ENCODE results near the gene WNT4. TPM values are rescaled to one million over a fixed set of nuclear protein-coding genes. Genes with fewer than 3 reads are reported as not detected.

The WNT4 gene
- total and polyA plus RNA-seq, 9 of the 15 experiments (the other 6 are each of a cell fraction or from before 2014, with no cell fraction given) = 0.01 TPM; not detected in 8

DNA sequence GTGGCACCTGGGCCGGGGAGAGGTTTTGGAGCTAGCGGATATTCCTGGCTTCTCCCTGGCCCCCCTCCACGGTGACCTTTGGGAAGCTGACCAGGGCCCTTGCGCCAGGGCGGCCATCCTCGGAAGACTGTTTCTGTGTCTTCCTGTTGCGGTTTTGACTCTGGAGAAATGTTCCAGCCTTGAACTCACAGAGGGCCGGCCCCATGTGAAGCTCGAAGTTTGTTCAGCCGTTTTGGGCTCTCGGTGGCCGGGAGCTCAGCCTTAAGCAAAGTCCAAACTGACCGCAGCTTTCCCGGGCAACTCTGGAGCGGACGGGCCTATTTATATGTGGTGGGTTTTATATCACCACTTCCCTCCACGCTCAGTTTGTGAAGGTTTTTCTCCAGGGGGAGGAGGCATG, 17.0 kb upstream of the WNT4 start:
- ATAC-seq (no peak), DNase-seq (ENCODE audit: extremely low read depth in 1 of 4, low spot score in 3 of 4) (no peak), FAIRE-seq (no peak)
- peaks cover 21% of the 10 kb centered on the region; the same call in 1 of the 2 replicates for H4K20me1 ChIP-seq (replicated peaks; ENCODE audit: control insufficient read depth, insufficient read depth, low read length)
- intact Hi-C loops (cut with micrococcal nuclease) = no loop called here
- BruUV-seq (replicated peaks) = no TSS peak
- 24% methylated on average over 17 of the region's 17 CpGs for WGBS (ENCODE audit: insufficient coverage, low coverage, missing lambda C conversion rate)
- no peaks in the 10 kb centered on the region for H3K36me3 ChIP-seq (ENCODE audit: control insufficient read depth, insufficient read depth, low read length)
- H3K79me2 ChIP-seq (ENCODE audit: control insufficient read depth, insufficient read depth, low read length) = no peaks in the 10 kb centered on the region
- no peaks in the 10 kb centered on the region for H3K9me3 ChIP-seq (replicated peaks; ENCODE audit: control insufficient read depth, insufficient read depth, low read depth, low read length)
- H3K4me1 ChIP-seq (replicated peaks in 1 of 2; ENCODE audit: control insufficient read depth in 2 of 2, insufficient read depth in 2 of 2, low read length in 2 of 2) = peaks cover 5 to 8% of the 10 kb centered on the region in 2 experiments; a peak in 4 of 5 replicates
- no peaks in the 10 kb centered on the region for H3K9me1 ChIP-seq (ENCODE audit: control insufficient read depth, insufficient read depth, low read length)
- in situ Hi-C loops (cut with MboI) = no loop called here
- H3K9ac ChIP-seq (ENCODE audit: insufficient read depth in 1 of 2, low read depth in 2 of 2, low read length in 2 of 2) = no peak overlapping the region
- TF ChIP-seq NR1H2 (CRISPR knock-in tag; IDR thresholded peaks at IDR 0.05) = no peak
- TF ChIP-seq, protein P1, sequence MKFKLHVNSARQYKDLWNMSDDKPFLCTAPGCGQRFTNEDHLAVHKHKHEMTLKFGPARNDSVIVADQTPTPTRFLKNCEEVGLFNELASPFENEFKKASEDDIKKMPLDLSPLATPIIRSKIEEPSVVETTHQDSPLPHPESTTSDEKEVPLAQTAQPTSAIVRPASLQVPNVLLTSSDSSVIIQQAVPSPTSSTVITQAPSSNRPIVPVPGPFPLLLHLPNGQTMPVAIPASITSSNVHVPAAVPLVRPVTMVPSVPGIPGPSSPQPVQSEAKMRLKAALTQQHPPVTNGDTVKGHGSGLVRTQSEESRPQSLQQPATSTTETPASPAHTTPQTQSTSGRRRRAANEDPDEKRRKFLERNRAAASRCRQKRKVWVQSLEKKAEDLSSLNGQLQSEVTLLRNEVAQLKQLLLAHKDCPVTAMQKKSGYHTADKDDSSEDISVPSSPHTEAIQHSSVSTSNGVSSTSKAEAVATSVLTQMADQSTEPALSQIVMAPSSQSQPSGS (CRISPR knock-in tag; IDR thresholded peaks at IDR 0.05) = no peak
- no peak for TF ChIP-seq CBX1 (IDR thresholded peaks at IDR 0.05; ENCODE audit: low read depth)
- TF ChIP-seq, protein P2, sequence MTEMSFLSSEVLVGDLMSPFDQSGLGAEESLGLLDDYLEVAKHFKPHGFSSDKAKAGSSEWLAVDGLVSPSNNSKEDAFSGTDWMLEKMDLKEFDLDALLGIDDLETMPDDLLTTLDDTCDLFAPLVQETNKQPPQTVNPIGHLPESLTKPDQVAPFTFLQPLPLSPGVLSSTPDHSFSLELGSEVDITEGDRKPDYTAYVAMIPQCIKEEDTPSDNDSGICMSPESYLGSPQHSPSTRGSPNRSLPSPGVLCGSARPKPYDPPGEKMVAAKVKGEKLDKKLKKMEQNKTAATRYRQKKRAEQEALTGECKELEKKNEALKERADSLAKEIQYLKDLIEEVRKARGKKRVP (CRISPR knock-in tag; IDR thresholded peaks at IDR 0.05) = no peak
- TF ChIP-seq HMGN3 (IDR thresholded peaks at IDR 0.05; ENCODE audit: borderline replicate concordance, extremely low read depth, insufficient read length, low read depth, low read length) = no peak
- no peak for TF ChIP-seq ZNF561 (CRISPR knock-in tag; conservative IDR thresholded peaks at IDR 0.05)
- no peak for TF ChIP-seq CGGBP1 (CRISPR knock-in tag; IDR thresholded peaks at IDR 0.05)
- TF ChIP-seq, protein P3, sequence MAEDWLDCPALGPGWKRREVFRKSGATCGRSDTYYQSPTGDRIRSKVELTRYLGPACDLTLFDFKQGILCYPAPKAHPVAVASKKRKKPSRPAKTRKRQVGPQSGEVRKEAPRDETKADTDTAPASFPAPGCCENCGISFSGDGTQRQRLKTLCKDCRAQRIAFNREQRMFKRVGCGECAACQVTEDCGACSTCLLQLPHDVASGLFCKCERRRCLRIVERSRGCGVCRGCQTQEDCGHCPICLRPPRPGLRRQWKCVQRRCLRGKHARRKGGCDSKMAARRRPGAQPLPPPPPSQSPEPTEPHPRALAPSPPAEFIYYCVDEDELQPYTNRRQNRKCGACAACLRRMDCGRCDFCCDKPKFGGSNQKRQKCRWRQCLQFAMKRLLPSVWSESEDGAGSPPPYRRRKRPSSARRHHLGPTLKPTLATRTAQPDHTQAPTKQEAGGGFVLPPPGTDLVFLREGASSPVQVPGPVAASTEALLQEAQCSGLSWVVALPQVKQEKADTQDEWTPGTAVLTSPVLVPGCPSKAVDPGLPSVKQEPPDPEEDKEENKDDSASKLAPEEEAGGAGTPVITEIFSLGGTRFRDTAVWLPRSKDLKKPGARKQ (CRISPR knock-in tag; IDR thresholded peaks at IDR 0.05) = no peak
- TF ChIP-seq CBX5 (IDR thresholded peaks at IDR 0.05; ENCODE audit: borderline replicate concordance, low read depth) = no peak
- TF ChIP-seq, protein P4, sequence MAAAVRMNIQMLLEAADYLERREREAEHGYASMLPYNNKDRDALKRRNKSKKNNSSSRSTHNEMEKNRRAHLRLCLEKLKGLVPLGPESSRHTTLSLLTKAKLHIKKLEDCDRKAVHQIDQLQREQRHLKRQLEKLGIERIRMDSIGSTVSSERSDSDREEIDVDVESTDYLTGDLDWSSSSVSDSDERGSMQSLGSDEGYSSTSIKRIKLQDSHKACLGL (CRISPR knock-in tag; IDR thresholded peaks at IDR 0.05; ENCODE audit: borderline replicate concordance, poor library complexity, severe bottlenecking) = no peak
- TF ChIP-seq HDAC2 (IDR thresholded peaks at IDR 0.05) = no peak
- ChIA-PET POLR2A (interaction anchor here (0.7 to 1.5 kb wide), 4 partner anchors 12 to 24 kb away, joined by 3 to 6 read pairs (median 4); no protein-coding TSS in a partner anchor), CTCF (ENCODE audit: low intra/inter-chr PET ratio) (no interaction called here)
- no peak overlapping the region for H3K4me2 ChIP-seq (ENCODE audit: insufficient read depth, low read length)
- no peak overlapping the region for H2AFZ ChIP-seq (ENCODE audit: low read depth, low read length)
- peaks cover 14 to 36% of the 10 kb centered on the region in 2 experiments; a peak in 3 of 5 replicates for H3K27me3 ChIP-seq (ENCODE audit: control insufficient read depth in 2 of 2, insufficient read depth in 2 of 2, low read length in 2 of 2)
- no peak overlapping the region for H3K27ac ChIP-seq (ENCODE audit: extremely low read depth, low read depth, low read length)
- H3K4me3 ChIP-seq = no peak overlapping the region
